Activated CD4-positive, alpha-beta T cell treated with anti-CD3 and anti-CD28 coated beads, Interleukin-2, amount 50 U/mL, for 1 hour (primary cell): Measurements from ENCODE around the gene PDZRN4.
"Not testable (repeated sequence)": the region's sequence is repeated elsewhere in the genome, so short reads cannot be mapped to it uniquely, and the experiment has no call there.

Experiments
- DNase-seq: peaks from one replicate; pipeline ENCODE4 v3.0.0-alpha.2; 2020

Gene PDZRN4

GRCh38 chr12:41188058-41188840 is at the start of gene PDZRN4:
PDZRN4 (plus strand) TSS chr12:41188320.
- no peak for DNase-seq

- DNase-seq = no peak
These were observed 48.0 kb upstream of the PDZRN4 start for GRCh38 chr12:41140117-41140516.

GRCh38 chr12:41141104-41141503 is 47.0 kb upstream of the PDZRN4 start:
- no peak for DNase-seq

- DNase-seq = no peak
These were observed 45.7 kb upstream of the PDZRN4 start for GRCh38 chr12:41142376-41142775.

- DNase-seq = no peak
These were observed 36.3 kb upstream of the PDZRN4 start for GRCh38 chr12:41151793-41152192.

- DNase-seq = no peak
These were observed 25.7 kb upstream of the PDZRN4 start for GRCh38 chr12:41162461-41162860.

GRCh38 chr12:41167701-41168100 is 20.4 kb upstream of the PDZRN4 start:
- no peak for DNase-seq

GRCh38 chr12:41174602-41175001 is 13.5 kb upstream of the PDZRN4 start:
- DNase-seq = no peak

- not testable (repeated sequence) for DNase-seq
These were observed 8.6 kb upstream of the PDZRN4 start for GRCh38 chr12:41179507-41179906.

- no peak for DNase-seq
These were observed 3.3 kb upstream of the PDZRN4 start for GRCh38 chr12:41184864-41185263.

GRCh38 chr12:41186026-41186425 is 2.1 kb upstream of the PDZRN4 start:
- DNase-seq = no peak

- DNase-seq = no peak
These were observed 798 bp downstream of the PDZRN4 start for GRCh38 chr12:41188841-41189394.

- no peak for DNase-seq
These were observed 1.5 kb downstream of the PDZRN4 start for GRCh38 chr12:41189395-41190251.

- no peak for DNase-seq
These were observed 2.2 kb downstream of the PDZRN4 start for GRCh38 chr12:41190338-41190737.

- DNase-seq = not testable (repeated sequence)
These were observed 3.4 kb downstream of the PDZRN4 start for GRCh38 chr12:41191549-41191948.

GRCh38 chr12:41193311-41193710 is 5.2 kb downstream of the PDZRN4 start:
- DNase-seq = no peak

- DNase-seq = no peak
These were observed 13.9 kb downstream of the PDZRN4 start for GRCh38 chr12:41202051-41202450.

- no peak for DNase-seq
These were observed 17.1 kb downstream of the PDZRN4 start for GRCh38 chr12:41205070-41205709.

- no peak for DNase-seq
These were observed 18.2 kb downstream of the PDZRN4 start for GRCh38 chr12:41206298-41206697.

- DNase-seq = no peak
These were observed 23.3 kb downstream of the PDZRN4 start for GRCh38 chr12:41211448-41211847.

GRCh38 chr12:41212625-41213024 is 24.5 kb downstream of the PDZRN4 start:
- no peak for DNase-seq

GRCh38 chr12:41213107-41213506 is 25.0 kb downstream of the PDZRN4 start:
- no peak for DNase-seq

- no peak for DNase-seq
These were observed 25.5 kb downstream of the PDZRN4 start for GRCh38 chr12:41213648-41214047.
